MM.1S (cell line): ENCODE measurements around the gene GTF2E1.

Experiments
- DNase-seq: peaks from one replicate; pipeline ENCODE4 v3.0.0-alpha.2; 2015
- H2AFZ ChIP-seq: fragments of 300-600 bp; sonication (generic); 2 replicates; pipeline ENCODE4 v1.6.0; 2016; ENCODE audit warnings: antibody characterized with exemption, low read length
- H3F3A ChIP-seq: fragments of 300-600 bp; sonication (generic); 2 replicates; pipeline ENCODE4 v1.6.1; 2016; ENCODE audit warnings: mild to moderate bottlenecking, antibody characterized with exemption, low read length, moderate library complexity, mixed read lengths; ENCODE audit not compliant: insufficient read depth
- H3K27ac ChIP-seq: fragments of 300-600 bp; sonication (generic); 2 replicates; pipeline ENCODE4 v1.5.1; 2016; ENCODE audit warnings: mild to moderate bottlenecking, low read length
- H3K27me3 ChIP-seq: fragments of 300-600 bp; sonication (generic); replicated peaks from 2 replicates; pipeline ENCODE4 v1.6.0; 2016; ENCODE audit warnings: low read length; ENCODE audit not compliant: insufficient read depth
- H3K36me3 ChIP-seq: fragments of 300-600 bp; sonication (generic); replicated peaks from 2 replicates; pipeline ENCODE4 v1.6.1; 2016; ENCODE audit warnings: mild to moderate bottlenecking, low read length, mixed read lengths; ENCODE audit not compliant: insufficient read depth
- H3K4me1 ChIP-seq: fragments of 300-600 bp; sonication (generic); 2 replicates; pipeline ENCODE4 v1.6.1; 2016; ENCODE audit warnings: low read length, mixed read lengths
- H3K4me2 ChIP-seq: fragments of 300-600 bp; sonication (generic); 2 replicates; pipeline ENCODE4 v1.6.0; 2016; ENCODE audit warnings: low read depth, low read length
- H3K4me3 ChIP-seq: fragments of 300-600 bp; sonication (generic); 2 replicates; pipeline ENCODE4 v1.5.1; 2016; ENCODE audit warnings: low read length, mixed read lengths
- H3K79me2 ChIP-seq: fragments of 300-600 bp; sonication (generic); 2 replicates; pipeline ENCODE4 v1.6.1; 2016; ENCODE audit warnings: mixed run types, low read length, mixed read lengths
- H3K9ac ChIP-seq: fragments of 300-600 bp; sonication (generic); 2 replicates; pipeline ENCODE4 v1.6.1; 2016; ENCODE audit warnings: low read length, mixed read lengths
- H3K9me2 ChIP-seq: fragments of 300-600 bp; sonication (generic); replicated peaks from 2 replicates; pipeline ENCODE4 v1.6.1; 2016; ENCODE audit warnings: mild to moderate bottlenecking, low read length, mixed read lengths; ENCODE audit not compliant: insufficient read depth
- H3K9me3 ChIP-seq: fragments of 300-600 bp; sonication (generic); replicated peaks from 2 replicates; pipeline ENCODE4 v1.6.1; 2016; ENCODE audit warnings: mild to moderate bottlenecking, low read length, mixed read lengths; ENCODE audit not compliant: insufficient read depth
- H4K20me1 ChIP-seq: fragments of 300-600 bp; sonication (generic); 2 replicates; pipeline ENCODE4 v1.6.1; 2016; ENCODE audit warnings: mild to moderate bottlenecking, low read length, moderate library complexity, mixed read lengths; ENCODE audit not compliant: insufficient read depth
- EZH2 ChIP-seq: fragments of 300-600 bp; sonication (generic); optimal IDR thresholded peaks from 2 replicates; pipeline ENCODE3; 2017; ENCODE audit warnings: low read depth, mild to moderate bottlenecking, antibody characterized with exemption, low read length, mixed read lengths
- EZH2phosphoT487 ChIP-seq: fragments of 300-600 bp; sonication (generic); IDR thresholded peaks from 2 replicates; pipeline ENCODE4 v1.6.1; 2018; ENCODE audit warnings: antibody characterized with exemption, low read length
- TF ChIP-seq, protein P1 (sequence below): fragments of 300-600 bp; sonication (generic); IDR thresholded peaks from 2 replicates; pipeline ENCODE4 v1.5.1; 2016; ENCODE audit warnings: antibody characterized with exemption, low read length, mixed read lengths

Gene GTF2E1

GRCh38 chr3:120820748-120821147 lies 78.2 kb downstream of the GTF2E1 start:
- no peaks in the 10 kb centered on the region for H4K20me1 ChIP-seq
- no peaks in the 10 kb centered on the region for H3K27me3 ChIP-seq
- H3K9me2 ChIP-seq: no peaks in the 10 kb centered on the region
- no peak overlapping the region for H3K4me3 ChIP-seq
- H3K4me2 ChIP-seq: no peak overlapping the region
- H3K79me2 ChIP-seq: no peaks in the 10 kb centered on the region
- no peak overlapping the region for H3K27ac ChIP-seq
- DNase-seq: no peak
- TF ChIP-seq, protein P1, sequence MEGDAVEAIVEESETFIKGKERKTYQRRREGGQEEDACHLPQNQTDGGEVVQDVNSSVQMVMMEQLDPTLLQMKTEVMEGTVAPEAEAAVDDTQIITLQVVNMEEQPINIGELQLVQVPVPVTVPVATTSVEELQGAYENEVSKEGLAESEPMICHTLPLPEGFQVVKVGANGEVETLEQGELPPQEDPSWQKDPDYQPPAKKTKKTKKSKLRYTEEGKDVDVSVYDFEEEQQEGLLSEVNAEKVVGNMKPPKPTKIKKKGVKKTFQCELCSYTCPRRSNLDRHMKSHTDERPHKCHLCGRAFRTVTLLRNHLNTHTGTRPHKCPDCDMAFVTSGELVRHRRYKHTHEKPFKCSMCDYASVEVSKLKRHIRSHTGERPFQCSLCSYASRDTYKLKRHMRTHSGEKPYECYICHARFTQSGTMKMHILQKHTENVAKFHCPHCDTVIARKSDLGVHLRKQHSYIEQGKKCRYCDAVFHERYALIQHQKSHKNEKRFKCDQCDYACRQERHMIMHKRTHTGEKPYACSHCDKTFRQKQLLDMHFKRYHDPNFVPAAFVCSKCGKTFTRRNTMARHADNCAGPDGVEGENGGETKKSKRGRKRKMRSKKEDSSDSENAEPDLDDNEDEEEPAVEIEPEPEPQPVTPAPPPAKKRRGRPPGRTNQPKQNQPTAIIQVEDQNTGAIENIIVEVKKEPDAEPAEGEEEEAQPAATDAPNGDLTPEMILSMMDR: no peak
- TF ChIP-seq EZH2 (no peak), EZH2phosphoT487 (no peak)
- no peaks in the 10 kb centered on the region for H3K4me1 ChIP-seq
- H3K9me3 ChIP-seq: no peaks in the 10 kb centered on the region
- no peak overlapping the region for H2AFZ ChIP-seq
- H3F3A ChIP-seq: no peaks in the 10 kb centered on the region
- H3K9ac ChIP-seq: no peak overlapping the region
- no peaks in the 10 kb centered on the region for H3K36me3 ChIP-seq

GRCh38 chr3:120821426-120821825 lies 78.9 kb downstream of the GTF2E1 start:
- Histone ChIP-seq H3K9ac (no peak overlapping the region), H2AFZ (no peak overlapping the region), H3K4me2 (no peak overlapping the region), H3F3A (no peaks in the 10 kb centered on the region), H3K36me3 (no peaks in the 10 kb centered on the region), H3K4me3 (no peak overlapping the region), H3K9me3 (no peaks in the 10 kb centered on the region), H3K27me3 (no peaks in the 10 kb centered on the region), H3K27ac (no peak overlapping the region), H3K4me1 (no peaks in the 10 kb centered on the region), H3K79me2 (no peaks in the 10 kb centered on the region), H4K20me1 (no peaks in the 10 kb centered on the region), H3K9me2 (no peaks in the 10 kb centered on the region)
- TF ChIP-seq EZH2phosphoT487: no peak
- TF ChIP-seq, protein P1: no peak
- TF ChIP-seq EZH2: no peak
- no peak for DNase-seq

GRCh38 chr3:120823156-120823555 lies 80.6 kb downstream of the GTF2E1 start:
- Histone ChIP-seq H3K27me3 (no peaks in the 10 kb centered on the region), H3K9ac (no peak overlapping the region), H3K27ac (no peak overlapping the region), H4K20me1 (no peaks in the 10 kb centered on the region), H3K4me1 (no peaks in the 10 kb centered on the region), H3K36me3 (no peaks in the 10 kb centered on the region), H3F3A (no peaks in the 10 kb centered on the region), H2AFZ (no peak overlapping the region), H3K9me2 (no peaks in the 10 kb centered on the region), H3K4me2 (no peak overlapping the region), H3K4me3 (no peak overlapping the region), H3K9me3 (no peaks in the 10 kb centered on the region), H3K79me2 (no peaks in the 10 kb centered on the region)
- no peak for DNase-seq
- TF ChIP-seq EZH2: no peak
- TF ChIP-seq EZH2phosphoT487: no peak
- TF ChIP-seq, protein P1: no peak
